Hematopoietic multipotent progenitor cell treated with erythropoietin and hydrocortisone succinate and interleukin-3 and kit ligand, for 6 days (in vitro differentiated cells): ENCODE measurements around the gene PALS2.

Experiments used
- DNase-seq: peaks from one replicate; pipeline ENCODE4 v3.0.0-alpha.2; 2015

Gene PALS2

DNA sequence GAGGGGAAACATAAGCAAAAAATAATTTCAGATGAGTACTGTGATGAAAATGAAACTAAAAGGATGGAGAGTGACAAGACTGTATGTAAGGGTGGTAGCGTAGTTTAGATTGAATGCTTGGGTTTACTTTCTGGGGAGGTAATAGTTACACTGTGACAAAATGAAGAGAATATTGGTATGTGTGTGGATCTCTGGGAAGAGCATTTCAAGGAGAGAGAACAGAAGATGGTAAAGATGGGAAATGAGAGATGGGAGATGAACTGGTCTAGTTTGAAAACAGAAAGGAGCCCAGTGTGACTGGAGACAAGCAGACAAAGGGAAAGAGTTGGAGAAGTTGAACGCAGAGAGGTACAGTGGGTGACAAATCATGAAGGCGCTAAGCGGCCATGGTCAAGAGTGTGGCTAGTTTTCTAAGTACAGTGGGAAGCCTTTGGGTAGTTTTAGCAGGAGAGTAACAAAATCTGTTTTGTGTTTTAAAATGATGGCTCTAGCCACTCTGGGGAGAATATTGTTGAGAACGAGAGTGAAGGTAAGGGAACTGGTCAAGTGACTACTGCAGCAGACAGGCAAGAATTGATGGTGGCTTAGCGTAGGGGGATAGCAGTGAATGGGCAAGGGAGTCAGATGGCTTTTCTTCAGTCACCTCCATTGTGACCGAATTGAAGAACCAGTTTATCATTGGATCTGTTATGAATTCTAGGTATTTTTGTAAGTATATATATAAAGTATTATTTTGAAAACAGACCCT, 22.6 kb downstream of the PALS2 start:
- no peak for DNase-seq

- DNase-seq: no peak
Observed at GRCh38 chr7:24597014-24597413, 23.8 kb downstream of the PALS2 start.

DNA sequence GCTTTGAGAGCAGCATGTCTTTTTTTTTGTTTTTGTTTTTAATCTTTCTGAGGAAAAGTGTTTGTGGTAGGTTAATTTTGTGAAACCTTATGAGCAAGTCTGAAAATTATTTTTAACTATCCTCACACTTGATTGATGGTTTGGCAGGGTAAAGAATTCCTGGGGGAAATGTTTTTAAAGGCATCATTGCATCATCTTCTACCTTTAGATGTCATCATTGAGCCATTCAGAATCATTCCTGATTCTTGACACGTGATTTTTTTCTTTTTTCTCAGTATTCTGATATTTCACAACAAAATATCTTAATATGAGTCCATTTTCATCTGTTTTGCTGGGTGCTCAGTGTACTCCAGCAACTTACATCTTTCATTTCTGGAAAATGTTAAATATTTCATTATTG, 28.3 kb downstream of the PALS2 start:
- no peak for DNase-seq

GRCh38 chr7:24602860-24603456, 29.7 kb downstream of the PALS2 start:
- no peak for DNase-seq

- DNase-seq: peak; percentile 70
Observed at GRCh38 chr7:24604630-24605029, 31.4 kb downstream of the PALS2 start.

DNA sequence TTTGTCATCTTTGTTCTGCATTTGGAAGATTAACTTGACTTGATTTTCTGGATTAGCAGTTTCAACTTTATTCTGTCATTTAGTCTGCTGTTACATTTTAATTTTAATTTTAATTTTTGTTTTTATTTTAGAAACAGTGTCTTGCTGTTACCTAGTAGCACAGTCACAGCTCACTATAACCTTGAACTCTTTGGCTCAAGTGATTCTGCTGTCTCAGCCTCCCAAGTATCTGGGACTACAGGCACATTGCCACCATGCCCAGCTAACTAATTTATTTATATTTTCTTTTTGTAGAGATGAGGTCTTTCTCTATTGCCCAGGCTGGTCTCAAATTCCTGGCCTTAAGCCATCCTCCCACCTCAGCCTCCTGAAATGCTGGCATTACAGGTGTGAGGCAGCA, 35.3 kb downstream of the PALS2 start:
- DNase-seq: no peak

DNA sequence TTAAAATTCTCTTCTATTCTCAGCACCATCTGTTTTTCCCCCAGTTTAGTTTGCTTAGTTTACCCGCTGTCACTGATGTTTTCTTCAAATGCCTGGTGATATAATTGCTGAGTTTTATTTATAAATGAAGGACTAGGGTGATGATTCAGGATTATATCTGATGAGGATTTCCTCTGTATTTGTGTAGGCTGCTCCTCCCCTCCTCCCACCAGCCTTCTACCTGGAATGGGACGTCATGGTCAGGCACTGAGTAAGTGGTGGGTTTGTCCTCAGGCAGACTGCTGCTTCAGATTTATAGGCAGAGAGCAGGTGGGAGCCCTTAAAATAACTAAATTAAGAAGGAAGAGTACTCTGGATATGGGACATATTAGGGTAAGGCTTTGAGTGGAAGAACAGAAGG, 35.8 kb downstream of the PALS2 start:
- DNase-seq: no peak

GRCh38 chr7:24609570-24609969, 36.3 kb downstream of the PALS2 start:
- no peak for DNase-seq

DNA sequence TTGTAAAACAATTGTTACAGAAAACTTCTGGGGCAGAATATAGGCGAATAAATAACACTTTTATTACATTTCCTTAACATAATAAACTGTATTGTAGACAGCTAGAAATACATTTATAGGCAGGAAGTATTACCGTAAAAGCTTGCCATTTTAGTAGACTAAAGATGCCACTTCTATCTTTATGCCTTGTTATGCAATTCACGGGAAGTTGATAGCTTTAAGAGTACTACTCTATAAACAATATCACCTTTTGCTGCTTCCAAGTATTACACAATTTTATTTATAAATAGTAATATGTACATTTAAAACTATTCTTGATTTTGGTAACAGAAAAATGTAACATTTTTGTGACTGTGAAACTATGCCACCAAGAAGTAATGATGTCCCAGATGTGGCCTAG, 37.9 kb downstream of the PALS2 start:
- no peak for DNase-seq

DNA sequence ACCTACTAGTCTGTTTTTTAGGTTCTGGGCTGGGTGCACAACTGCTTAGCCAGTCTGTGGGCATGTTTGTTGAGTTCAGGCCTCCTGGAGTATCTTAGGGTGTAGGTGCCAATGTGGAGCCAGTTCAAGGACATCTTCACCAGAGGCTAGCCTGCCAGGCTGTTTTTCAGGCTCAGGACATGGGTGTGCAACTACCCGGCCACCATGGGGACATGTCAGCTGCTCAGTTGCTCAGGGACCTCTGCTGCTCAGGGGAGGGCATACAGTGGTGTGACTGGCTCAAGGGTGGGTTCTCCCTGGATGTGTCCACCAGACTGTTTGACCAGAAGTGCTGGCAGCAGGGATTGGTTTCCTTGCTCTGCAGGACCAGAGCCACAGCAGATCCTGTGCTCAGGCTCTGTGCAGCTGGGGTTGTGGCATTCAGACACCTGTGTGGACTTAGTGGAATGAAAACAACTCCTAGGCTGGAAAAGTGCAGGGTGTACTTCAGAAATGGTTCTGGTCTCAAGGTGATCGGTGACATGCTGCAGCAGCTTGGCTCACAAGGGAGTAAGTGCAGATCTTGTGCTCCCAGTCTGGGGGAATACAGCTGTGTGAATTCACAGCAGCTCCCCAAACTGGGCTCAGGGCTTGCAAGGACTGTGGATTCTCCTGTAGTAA, 44.8 kb downstream of the PALS2 start:
- no peak for DNase-seq

DNA sequence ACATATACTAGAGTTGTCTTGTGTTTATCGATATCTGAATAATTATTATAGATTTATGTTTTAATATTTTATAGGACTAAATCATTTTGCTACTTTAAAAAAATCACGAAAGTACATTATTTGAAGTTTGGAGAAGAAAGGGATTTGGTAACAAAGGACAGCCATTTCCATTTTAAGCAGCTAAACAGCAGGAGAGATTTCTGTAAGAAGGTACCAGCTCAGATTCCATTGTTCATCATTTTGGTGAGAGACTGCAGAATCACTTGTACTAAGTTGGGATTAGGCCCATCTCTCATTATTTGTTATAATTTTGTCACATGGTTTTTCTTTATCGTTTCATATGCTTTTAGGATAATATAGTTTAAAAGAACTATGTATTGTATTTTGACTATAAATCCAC, 46.7 kb downstream of the PALS2 start:
- DNase-seq: no peak

DNA sequence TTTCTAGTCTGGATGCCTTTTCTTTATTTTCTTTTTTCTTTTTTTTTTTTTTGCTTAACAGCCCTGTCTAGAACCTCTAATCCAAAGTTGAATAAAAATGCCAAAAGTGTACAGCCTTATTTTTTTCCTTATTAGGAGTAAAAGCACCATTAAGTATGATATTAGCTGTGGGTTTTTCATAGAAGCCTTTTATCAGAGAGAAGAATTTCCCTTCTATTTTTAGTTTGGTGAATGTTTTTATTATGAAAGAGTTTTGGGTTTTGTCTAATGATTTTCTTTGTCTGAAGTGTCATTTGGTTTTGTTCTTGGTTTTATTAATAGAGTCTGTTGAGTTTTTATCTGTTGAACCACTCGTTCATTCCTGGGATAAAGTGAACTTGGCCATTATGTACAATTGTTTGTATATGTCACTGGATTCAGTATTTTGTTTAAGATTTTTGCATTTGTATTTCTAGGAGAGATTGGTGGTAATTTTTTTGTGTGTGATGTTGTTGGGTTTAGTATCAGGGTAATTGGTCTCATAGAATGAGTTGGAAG, 49.5 kb downstream of the PALS2 start:
- no peak for DNase-seq
